HG02884 (cell line): ENCODE results near the gene HCN4.

Source experiments
- ATAC-seq: cut with Tn5 transposase; IDR thresholded peaks from one replicate; pipeline ENCODE4 v1.9.1; 2021; ENCODE audit warnings: mild to moderate bottlenecking, moderate library complexity; ENCODE audit not compliant: unreplicated experiment

Gene HCN4

DNA sequence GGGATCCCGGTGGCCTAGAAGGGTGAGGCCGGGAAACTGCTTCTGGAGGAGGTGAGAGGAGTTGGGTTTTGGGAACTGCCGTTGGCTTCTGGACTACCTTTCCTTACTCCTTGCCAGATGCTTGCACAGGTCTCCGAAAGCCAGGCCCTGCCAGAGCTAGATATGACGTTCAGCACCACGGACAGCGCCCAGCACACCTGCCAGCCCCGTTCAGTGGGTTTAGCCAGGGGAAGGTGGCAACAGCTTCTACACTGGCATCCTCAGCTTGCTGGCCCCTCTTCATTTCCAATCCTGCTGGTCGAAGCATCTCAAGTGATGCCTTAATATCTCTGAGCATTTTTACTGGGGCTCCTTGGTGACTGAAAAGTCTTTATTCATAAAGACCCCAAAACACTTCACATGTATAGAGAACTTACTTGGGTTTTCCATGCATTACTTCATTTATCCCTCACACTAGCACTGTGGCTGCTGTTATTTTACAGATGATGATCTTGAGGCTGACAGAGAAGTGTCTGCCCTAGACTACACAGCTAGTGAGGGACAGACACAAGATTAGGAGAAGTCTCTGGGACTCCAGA is 21.9 kb downstream of the HCN4 start:
- ATAC-seq = no peak

DNA sequence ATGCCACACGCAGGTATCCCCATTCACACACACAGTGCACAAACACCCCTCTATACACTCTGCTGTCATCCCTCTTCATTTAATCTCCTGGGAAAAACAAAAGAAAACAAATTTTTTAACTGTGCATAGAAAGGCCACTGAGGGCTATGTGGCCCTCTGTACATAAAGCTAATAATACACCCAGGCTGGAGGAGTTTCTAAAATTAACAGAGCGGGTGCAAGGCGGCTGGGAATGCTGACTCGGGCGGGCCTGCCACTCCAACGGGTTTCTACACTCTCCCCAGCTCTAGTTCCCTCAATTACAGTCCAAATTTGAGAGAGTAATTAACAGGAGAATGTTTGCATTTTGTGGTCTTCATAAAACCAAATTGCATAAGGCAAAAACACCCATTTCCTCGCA is 23.1 kb downstream of the HCN4 start:
- no peak for ATAC-seq

DNA sequence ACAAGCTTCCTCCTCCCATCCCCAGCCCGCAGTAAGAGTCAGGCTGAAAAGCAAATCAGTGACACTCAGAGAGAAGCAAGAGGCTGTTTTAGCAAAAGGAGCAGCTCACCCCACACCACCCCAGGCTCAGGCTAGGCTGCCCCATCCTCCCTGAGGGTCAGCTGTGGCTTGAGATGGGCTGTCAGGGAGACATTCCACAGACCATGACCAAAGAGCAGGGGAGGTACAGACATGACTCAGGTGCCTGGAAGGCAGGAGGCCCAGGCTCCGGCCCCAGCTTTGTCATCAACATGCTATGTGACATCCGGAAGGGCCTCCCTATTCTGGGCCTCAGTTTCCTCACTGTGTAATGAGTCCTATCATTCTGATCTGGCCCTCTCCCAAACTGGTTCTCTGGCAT is 24.7 kb downstream of the HCN4 start:
- ATAC-seq = no peak

DNA sequence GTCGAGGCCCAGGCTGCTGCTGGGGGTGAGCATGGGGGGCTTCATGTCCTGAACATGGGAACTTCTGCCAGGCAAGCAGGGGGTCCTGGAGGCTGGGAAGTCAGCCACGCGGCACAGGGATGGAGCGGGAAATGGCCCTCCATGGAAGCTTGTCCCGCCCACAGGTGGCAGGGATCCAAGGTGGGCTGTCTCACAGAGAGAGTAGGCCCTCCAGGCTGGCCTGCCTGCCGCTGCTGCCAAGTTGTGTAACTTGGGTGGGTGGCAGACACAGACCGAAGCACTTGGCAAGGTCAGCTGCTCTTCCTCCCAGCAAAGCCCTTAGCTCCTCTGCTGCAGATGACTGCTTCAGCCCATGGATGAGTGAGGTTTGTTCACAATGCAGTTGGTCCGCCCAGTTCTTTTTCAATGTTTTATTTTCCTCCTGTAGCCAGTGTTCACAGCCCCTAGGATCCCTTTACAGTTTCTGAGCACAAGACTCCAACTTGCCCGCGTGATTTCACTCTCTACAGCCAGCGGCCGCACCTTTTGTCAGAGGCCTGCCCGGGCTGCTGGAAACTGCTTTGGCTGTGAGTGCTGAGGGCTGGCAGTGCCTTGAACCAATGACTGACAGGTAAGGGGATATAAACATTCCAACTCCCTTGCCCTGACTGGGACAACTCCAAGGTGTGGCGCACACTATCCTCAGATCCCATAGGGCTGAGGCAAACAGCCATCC is 26.7 kb downstream of the HCN4 start:
- no peak for ATAC-seq

DNA sequence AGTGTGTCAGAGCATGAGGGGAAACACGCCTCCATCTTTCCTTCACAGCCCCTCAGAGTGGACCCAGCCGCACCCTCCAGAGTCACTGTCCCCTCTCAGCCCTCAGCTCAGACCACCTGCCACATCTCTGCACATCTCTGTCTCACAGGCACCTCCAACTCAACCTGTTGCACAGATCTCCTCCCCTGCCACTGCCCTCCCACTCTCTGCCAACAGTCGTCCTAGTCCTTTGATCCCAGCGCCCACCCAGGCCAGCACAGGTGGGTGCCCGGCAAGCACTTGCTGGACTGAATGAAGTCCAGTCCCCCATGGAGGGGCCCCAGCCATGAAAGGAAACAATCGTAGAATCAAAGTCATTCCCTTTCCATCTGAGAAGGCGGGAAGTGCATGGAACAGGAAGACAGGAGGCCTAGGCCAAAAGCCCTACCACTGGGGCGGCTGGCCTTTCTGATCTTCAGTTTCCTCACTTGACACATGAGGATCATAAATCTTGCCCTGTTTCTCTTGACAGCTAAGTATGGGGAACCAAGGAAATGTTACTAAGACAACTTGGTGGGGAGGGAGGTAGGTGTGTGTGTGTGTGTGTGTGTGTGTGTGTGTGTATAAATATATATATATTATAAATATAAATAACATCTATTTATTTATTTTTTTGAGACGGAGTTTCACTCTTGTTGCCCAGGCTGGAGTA is 28.1 kb downstream of the HCN4 start:
- no peak for ATAC-seq

DNA sequence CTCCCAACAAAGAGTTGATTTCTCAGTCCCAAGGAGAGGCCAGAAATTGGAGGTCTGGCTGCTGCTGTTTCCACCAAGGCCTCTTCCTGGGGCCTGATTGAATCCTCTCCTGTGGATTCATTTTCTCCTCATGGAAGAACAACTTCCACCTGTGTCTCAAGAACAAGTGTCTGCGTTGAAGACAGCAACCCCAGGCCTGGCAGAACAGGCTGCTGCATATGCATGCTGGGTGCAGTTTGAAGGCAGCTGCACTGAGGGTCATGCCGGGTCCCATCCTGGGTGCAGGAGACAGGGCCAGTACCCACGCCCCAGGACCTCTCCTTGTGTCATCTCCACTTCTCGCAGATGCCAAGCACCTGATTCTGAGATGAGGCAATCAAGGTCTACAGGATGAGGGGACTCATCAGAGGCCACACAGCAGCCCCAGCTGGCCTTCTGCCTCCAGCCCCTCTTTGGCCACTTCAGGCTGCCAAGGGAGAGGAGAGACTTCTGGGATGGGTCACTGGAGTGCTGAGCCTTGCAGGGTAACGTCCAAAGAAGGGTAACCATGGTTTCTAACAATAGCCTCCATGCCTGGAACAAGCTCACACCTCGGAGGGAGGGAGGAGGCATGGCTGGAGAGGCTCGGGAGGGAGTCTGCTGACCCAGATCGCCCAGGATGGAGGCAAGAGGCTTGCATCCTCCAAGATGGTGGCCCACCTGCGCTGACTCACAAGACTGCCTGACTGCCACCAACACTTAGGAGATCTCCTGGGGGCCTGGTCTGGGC is 30.0 kb downstream of the HCN4 start:
- ATAC-seq = no peak

DNA sequence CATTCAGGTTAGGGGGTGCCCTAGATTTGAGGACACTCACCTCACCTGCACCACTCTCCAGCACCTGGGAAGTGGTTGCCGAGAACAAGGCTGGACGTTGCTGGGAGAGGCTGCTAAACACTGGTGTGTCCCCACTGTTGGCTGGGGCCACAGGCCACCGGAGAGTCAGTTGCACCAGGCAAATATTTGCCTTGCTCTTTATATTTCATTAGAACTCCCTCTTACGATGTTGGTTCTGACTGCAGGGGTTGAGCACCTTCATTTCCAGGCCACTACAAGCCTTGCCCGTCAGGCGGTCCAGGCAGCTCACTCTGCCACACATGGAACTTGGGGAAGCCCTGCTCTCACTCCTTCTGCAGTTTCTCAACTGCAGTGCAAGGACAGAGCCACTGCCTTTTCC is 30.7 kb downstream of the HCN4 start:
- no peak for ATAC-seq

DNA sequence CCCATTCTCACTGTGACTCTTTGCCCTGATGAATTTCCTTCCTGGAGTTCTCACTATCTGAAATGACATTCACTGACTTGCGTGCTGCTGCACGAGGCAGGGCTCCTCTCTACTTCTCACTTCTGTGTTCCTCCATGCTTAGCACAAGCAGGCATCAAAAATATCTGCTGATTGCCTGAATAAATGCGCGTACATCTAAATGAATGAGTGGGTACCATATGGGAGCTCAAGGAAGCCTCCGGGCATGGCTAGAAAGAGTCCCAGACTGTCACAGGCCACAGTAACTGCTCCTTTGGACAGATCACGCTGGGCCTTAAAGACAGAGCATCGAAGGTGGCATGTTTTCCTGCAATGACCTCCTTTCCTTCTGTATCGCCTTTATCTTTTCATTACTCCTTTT is 31.6 kb downstream of the HCN4 start:
- no peak for ATAC-seq

DNA sequence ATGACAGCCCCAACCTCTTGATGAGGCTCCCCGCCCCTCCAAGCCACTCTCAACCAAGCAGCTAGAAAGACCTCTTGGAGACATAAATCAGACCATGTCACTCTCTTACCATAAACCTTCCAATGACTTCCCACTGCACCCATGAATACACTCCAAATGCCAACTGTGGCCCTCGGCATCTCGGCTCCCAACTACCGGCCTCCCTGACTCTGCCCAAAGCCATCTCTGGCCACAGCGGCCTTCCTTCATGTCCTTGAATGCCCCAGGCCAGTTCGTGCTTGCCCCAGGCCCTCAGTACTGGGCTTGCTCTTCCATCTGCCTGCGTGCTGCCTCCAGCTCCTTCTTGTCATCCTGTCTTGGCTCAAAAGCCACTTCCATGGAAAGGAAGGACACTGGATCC is 32.0 kb downstream of the HCN4 start:
- no peak for ATAC-seq

DNA sequence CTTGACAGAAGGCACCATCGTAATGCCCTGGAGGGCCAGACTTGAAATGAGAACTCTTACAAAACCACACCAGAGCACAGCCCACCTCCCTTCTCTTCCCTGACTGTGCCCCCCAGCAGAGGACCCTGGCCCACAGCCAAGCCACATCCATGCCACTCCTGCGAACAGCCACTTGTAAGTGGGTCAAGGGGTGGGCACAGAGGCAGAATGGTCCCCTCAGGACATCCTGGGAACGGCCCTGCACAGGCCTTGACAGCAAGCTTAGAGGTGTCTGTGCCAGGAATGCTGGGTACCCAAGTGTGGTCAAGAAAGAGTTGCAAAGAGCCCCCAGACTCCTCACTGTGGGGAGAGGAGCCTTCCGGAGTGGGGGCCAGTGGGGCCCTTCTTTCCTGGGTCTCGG is 33.3 kb downstream of the HCN4 start:
- ATAC-seq = no peak

DNA sequence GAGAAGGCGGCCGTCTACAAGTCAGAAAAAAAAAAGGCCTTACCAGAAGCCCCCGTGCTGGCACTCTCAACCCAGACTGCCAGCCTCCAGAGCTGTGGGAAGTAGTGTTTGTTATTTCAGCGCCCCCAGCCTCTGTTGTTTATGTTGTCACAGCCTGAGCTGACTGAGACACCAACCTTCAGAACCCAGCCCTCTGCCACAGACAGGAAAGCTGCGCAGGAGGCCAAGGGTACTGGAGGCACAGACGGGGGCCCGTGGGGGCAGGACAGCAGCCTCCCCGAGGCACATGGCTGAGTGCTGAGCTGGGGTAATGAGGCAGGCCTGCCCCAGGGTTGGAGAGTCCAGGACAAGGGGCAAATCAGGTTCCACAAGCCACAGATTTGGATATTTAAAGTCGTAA is 33.7 kb downstream of the HCN4 start:
- ATAC-seq = no peak

DNA sequence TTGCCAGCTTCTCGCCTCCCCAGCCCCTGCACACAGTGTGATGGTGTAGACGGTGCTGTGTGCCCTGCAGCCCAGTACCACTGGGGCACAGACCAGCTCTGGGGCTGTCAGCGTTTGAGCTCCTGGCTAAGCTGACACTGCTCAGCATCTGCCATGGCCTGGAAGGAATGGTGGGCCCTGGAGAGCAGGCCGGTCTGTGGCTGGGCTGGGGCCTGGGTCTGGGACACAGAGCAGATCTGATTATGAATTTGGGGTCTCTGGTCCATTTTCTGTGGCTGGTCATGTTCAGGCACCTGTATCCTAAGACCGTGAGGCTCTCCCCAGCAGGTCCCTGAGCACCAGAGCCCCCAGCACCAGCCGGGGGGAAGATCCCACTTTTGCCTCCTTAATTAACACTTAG is 34.7 kb downstream of the HCN4 start:
- ATAC-seq = no peak

DNA sequence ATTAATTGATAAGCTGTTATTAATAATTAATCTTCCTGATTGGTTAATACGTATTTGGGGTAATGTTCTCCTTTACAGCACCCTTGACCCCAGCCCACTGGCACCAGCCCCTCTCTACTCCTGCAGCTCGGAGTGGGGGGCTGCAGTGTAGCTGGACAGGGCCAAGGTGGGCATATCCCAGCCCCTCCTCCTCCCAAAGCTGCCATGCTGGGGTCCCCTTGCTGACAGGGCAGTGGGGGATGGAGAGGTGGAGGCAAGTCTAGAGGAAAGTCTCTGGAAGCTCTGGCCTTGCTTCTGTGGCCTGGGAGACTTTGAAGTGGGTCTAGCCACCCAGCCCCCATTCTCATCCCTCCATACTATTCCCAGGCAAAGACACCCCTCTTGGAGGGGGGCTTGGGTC is 35.8 kb downstream of the HCN4 start:
- no peak for ATAC-seq

DNA sequence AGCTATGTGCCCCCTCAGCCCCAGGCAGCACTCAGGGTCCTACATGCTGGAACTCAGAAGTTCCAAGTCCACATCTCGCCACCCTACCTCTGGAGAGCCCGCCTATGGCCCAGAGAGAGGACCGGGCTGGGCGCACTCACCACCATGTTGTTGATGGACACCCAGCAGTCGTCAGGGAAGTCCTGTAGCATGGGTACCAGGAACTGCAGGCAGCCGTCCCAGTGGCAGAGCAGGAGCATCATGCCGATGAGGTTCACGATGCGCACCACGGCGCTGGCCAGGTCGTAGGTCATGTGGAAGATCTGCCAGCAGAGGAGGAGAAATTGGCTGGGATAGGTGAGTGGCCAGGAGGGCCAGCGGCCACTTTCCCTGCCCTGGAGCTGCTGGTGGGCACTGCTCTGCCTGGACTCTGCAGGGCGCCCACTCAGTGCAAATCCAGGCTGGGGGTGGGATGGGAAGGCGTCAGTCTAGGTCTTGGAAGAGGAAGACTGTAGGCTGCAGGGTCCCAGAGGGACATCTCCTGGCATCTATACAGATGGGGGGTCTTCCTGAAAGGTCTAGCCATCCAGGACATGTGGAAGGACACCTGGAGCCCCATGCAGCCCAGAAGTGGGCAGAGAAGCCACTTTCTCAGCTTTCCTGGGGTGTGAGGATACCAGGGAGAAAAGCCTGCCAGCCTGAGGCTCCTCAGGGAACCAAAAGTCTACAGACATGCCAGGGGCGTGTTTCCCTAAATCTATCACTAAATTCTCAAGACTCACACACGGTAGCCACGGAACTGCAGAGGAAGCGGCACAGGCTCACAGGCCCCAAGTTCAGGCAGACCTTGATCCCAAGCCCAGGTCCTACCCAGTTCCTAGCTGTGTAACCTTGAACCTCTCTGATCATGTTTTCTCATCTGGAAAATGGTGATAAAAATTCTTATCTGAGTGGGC is 36.5 kb downstream of the HCN4 start:
- no peak for ATAC-seq

DNA sequence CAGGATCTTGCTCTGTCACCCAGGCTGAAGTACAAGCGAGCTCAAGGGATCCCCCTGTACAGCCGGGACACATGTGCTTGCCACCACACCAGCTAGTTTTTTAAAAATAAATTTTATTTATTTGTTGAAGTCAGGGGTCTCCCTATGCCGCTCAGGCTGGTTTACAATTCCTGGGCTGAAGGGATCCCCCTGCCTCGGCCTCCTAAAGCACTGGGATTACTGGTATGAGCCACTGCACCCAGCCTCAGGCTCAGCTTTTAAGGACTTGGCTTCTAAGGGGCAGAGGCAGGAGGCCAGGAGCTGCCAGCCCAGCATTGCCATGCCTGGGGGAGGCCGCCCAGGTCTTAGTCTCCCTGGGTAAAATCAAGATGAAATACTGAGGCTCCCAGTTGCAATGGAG is 37.3 kb downstream of the HCN4 start:
- no peak for ATAC-seq

DNA sequence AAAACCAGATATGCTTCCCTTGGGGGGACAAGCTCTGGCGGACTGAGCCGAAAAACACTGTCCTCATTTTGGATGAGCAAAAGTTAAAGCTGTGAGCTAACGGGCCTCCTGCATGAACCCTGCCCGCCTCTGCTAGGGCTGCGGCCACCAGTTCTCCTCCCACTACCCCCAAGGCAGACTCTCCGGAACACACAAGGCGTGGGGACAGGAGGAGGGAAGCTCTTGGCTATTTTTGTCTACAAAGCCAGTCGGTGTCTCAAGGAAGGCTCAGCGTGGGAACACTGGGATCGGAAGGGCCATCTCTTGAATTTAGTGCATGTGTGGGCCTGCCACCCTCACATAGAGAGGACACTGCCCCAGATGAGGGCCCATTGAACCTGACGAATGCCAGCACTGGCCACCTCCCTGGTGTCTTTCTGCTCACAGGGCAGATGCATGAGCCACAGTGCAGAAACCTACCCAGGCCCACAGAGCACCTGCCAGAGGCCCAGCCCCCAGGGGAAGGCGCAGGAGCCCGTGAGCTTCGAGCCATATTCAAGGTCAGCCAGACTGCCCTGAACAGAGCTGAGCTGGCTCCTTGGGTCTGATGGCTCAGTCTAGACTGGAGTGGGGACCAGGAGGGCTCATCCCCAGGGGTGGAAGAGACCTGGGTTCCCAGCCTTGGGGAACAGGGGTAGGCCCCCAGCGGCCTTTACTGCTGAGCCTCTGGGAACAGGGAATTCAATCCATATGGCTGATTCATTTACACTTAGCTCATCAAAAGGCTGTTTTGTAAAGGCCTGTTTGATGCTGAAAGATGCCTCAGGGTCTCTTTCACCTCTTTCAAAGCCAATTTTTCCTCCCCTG is 38.3 kb downstream of the HCN4 start:
- ATAC-seq = no peak

DNA sequence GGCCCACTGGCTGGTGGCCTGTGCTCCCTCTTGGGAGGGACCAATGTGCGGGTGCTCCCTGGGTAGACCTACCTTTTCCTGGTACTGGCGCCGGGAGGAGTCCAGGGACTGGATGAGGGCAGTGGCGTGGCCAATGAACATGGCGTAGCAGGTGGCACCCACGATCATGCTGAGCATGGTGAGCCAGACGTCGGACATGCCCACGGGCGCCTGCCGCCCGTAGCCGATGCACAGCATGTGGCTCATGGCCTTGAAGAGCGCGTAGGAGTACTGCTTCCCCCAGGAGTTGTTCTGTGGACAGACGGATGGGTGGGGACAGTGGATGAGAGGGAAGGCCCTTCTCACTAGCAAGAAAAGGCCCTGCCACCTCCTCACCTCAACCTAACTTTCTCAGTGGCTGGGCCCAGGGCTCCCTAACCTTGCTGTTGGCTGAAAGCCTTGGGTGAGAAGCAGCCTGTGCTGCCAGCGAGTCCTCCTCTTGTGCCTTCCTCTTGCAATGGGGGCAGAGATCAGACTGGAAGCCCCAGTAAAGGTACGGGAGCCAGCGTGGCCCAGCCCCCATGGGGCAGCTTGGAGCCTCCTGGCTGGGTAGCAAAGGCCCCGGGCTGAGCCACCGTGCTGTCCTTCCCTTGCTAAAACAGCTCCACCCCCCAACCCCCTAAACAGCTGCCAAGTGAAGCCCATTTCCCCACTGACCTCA is 39.1 kb downstream of the HCN4 start:
- no peak for ATAC-seq

DNA sequence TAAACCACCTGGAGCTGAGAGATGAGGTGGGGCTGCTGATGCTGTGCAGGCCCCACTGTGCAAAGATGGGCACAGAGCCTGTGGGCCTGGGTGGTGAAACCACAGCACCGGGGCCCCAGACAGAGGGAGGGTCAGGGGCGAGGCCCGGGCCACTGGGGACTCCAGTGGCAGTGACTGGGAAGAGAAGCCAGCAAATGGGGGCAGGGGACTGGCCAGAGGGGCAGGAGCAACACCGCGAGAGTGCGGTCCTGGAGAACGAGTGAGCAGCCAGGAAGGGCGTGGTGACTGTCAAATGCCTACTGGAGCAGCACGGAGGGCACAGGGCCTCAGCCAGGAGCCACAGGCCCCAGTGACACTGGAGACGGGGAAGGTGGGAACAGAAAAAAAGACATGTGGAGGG is 39.8 kb downstream of the HCN4 start:
- no peak for ATAC-seq

DNA sequence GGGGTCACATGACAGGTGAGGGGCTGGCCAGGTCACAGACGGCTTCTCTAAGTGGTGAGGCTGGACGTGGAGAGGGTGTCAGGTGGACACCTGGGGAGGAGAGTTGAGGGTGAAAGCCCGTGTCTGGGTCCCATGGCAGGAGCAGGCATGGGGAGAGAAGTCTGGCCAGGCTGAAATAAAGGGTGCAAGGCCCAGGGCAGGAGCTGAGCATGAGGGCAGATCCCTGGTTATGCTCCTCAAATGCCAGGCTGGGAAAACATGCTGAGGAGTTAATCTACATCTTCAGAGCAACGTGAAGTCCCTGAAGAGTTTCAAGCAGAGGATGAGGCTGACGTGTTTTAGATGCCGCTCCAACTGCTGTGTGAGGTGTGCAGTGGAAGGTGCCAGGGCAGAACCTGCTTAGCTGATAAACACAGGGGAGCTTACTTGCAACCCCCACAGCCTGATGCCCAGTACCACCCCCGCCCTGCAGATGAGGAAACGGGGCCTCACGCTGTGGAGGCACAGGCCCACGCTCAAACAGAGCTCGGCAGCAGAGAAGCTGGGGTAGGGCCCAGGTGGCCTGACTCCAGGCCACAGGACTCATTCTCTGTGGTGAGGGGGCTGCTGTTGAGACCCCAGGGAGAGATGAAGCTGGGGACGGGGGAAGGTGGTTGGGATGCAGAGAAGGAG is 40.5 kb downstream of the HCN4 start:
- ATAC-seq = no peak
